Liver (tissue), 9 donors: ENCODE measurements around the gene TMEM44. TPM values are rescaled to one million over a fixed set of nuclear protein-coding genes. Genes with fewer than 3 reads are reported as not detected.

ENCODE experiments used
- DNase-seq: peaks from one replicate; pipeline ENCODE4 v3.0.0-alpha.2; 2017; ENCODE audit warnings: low spot score
- H3K27ac ChIP-seq, 2 donors: one replicate each; pipeline ENCODE4 v1.7.0; 2013; ENCODE audit warnings: inconsistent platforms in 2 of 2, low read length in 2 of 2, control low read depth in 1 of 2, low read depth in 1 of 2, mild to moderate bottlenecking in 1 of 2
- H3K27me3 ChIP-seq, 4 donors: one replicate each; pipeline versions ENCODE4 v1.6.1 to v1.7.0; 2013; ENCODE audit warnings: low read length in 3 of 4, inconsistent platforms in 1 of 4, mild to moderate bottlenecking in 1 of 4, moderate library complexity in 1 of 4; ENCODE audit not compliant: control insufficient read depth in 4 of 4, insufficient read depth in 4 of 4
- H3K36me3 ChIP-seq, 4 donors: one replicate each; pipeline versions ENCODE4 v1.6.1 to v1.7.0; 2013; ENCODE audit warnings: low read length in 3 of 4, mild to moderate bottlenecking in 3 of 4, low read depth in 1 of 4, moderate library complexity in 1 of 4; ENCODE audit not compliant: control insufficient read depth in 4 of 4, insufficient read depth in 3 of 4
- H3K4me1 ChIP-seq, 4 donors: one replicate each; pipeline versions ENCODE4 v1.6.1 to v1.7.0; 2013; ENCODE audit warnings: low read length in 3 of 4, mild to moderate bottlenecking in 3 of 4, moderate library complexity in 1 of 4; ENCODE audit not compliant: control insufficient read depth in 4 of 4, insufficient read depth in 4 of 4
- H3K4me3 ChIP-seq, 3 donors: one replicate each; pipeline versions ENCODE4 v1.6.1 to v1.7.0; 2013; ENCODE audit warnings: low read length in 3 of 3, control low read depth in 1 of 3, low read depth in 1 of 3, mild to moderate bottlenecking in 1 of 3
- H3K9ac ChIP-seq, 2 donors: one replicate each; pipeline ENCODE4 v1.7.0; 2013; ENCODE audit warnings: low read length in 2 of 2, mild to moderate bottlenecking in 2 of 2, moderate library complexity in 2 of 2, control low read depth in 1 of 2, low read depth in 1 of 2
- H3K9me3 ChIP-seq, 4 donors: one replicate each; pipeline versions ENCODE4 v1.6.1 to v1.7.0; 2013; ENCODE audit warnings: low read length in 3 of 4; ENCODE audit not compliant: control insufficient read depth in 4 of 4
- ATF3 ChIP-seq: IDR thresholded peaks from 2 replicates; pipeline ENCODE4 v1.6.1; 2016; ENCODE audit warnings: antibody characterized with exemption
- CTCF ChIP-seq: fragments of 150-350 bp; IDR thresholded peaks from 2 replicates; pipeline ENCODE4 v1.5.1; 2017; ENCODE audit warnings: improper control_type of control experiment, low read depth, low read length; ENCODE audit not compliant: missing input control
- EGR1 ChIP-seq, 2 donors: IDR thresholded peaks; 2 replicates each; pipeline ENCODE4 v1.6.1; 2016 to 2018; ENCODE audit warnings: antibody characterized with exemption in 2 of 2, low read depth in 2 of 2
- FOXA2 ChIP-seq: IDR thresholded peaks from 2 replicates; pipeline ENCODE4 v1.6.1; 2016; ENCODE audit warnings: antibody characterized with exemption
- GABPA ChIP-seq, 2 donors: IDR thresholded peaks in 1 of 2; conservative IDR thresholded peaks in 1 of 2; 2 replicates each; pipeline ENCODE4 v1.6.1; 2016; ENCODE audit warnings: antibody characterized with exemption in 2 of 2, mild to moderate bottlenecking in 1 of 2, moderate library complexity in 1 of 2
- HNF4A ChIP-seq, 2 donors: conservative IDR thresholded peaks; 2 replicates each; pipeline ENCODE4 v1.6.1; 2016; ENCODE audit warnings: antibody characterized with exemption in 2 of 2, mild to moderate bottlenecking in 2 of 2
- HNF4G ChIP-seq: IDR thresholded peaks from 2 replicates; pipeline ENCODE4 v1.6.1; 2016; ENCODE audit warnings: antibody characterized with exemption
- MAX ChIP-seq: IDR thresholded peaks from 2 replicates; pipeline ENCODE4 v1.6.1; 2016; ENCODE audit warnings: antibody characterized with exemption
- NR2F2 ChIP-seq: IDR thresholded peaks from 2 replicates; pipeline ENCODE4 v1.6.1; 2016; ENCODE audit warnings: antibody characterized with exemption
- RAD21 ChIP-seq, 2 donors: IDR thresholded peaks; 2 replicates each; pipeline ENCODE4 v1.6.1; 2016; ENCODE audit warnings: antibody characterized with exemption in 2 of 2, mild to moderate bottlenecking in 2 of 2
- REST ChIP-seq: IDR thresholded peaks from 2 replicates; pipeline ENCODE4 v1.6.1; 2016; ENCODE audit warnings: antibody characterized with exemption, mild to moderate bottlenecking
- RXRA ChIP-seq, 2 donors: IDR thresholded peaks; 2 replicates each; pipeline ENCODE4 v1.6.1; 2017 to 2018; ENCODE audit warnings: antibody characterized with exemption in 2 of 2, mild to moderate bottlenecking in 1 of 2
- TAF1 ChIP-seq: conservative IDR thresholded peaks from 2 replicates; pipeline ENCODE4 v1.6.1; 2016; ENCODE audit warnings: antibody characterized with exemption, mild to moderate bottlenecking
- YY1 ChIP-seq: IDR thresholded peaks from 2 replicates; pipeline ENCODE4 v1.6.1; 2016; ENCODE audit warnings: antibody characterized with exemption, mild to moderate bottlenecking
- ZBTB33 ChIP-seq: IDR thresholded peaks from 2 replicates; pipeline ENCODE4 v1.6.1; 2016; ENCODE audit warnings: antibody characterized with exemption
- WGBS: extraction: QIAGEN DNeasy Blood & Tissue Kit; methylation state at CpG from one replicate; pipeline ENCODE4 v1.1.7; 2013; 5-methylcytosine and 5-hydroxymethylcytosine counted together
- polyA plus RNA-seq, 2 donors: library from polyadenylated mRNA; stranded (reverse) in 1 of 2; unstranded in 1 of 2; fragments of 200-250 nt in 1 of 2; fragments of >200 nt in 1 of 2; fragmentation: Nextera tagmentation in 1 of 2; extraction: Ambion mirVana in 1 of 2; gene quantifications; one replicate each; pipeline versions ENCODE4 v1.2.1 to v1.2.3, GENCODE V29; 2013 to 2015
- total RNA-seq, 2 donors: library from RNA; depleted of rRNA; stranded (reverse); fragments of >200 nt; gene quantifications; one replicate each; pipeline ENCODE4 v1.2.3, GENCODE V29; 2014
- donor health status: healthy.
- donor health status: healthy.
- donor health status: healthy.
- donor health status: healthy.
- donor health status: healthy.

TMEM44 gene
- total and polyA plus RNA-seq, 4 donors, result 1.8 to 5.0 (median 3.2) TPM

- no peak overlapping the region for H3K9ac ChIP-seq
- WGBS, result 90% methylated on average over 7 of the region's 7 CpGs
- no peaks in the 10 kb centered on the region for H3K27me3 ChIP-seq
- TF ChIP-seq HNF4G (no peak), FOXA2 (no peak), EGR1 (IDR thresholded peaks at IDR 0.05; ENCODE audit: low read depth in 2 of 2) (no peak), NR2F2 (no peak)
- no peak overlapping the region for H3K4me3 ChIP-seq
- peaks cover 6 to 54% (median 27%) of the 10 kb centered on the region in 4 donors for H3K36me3 ChIP-seq
- H3K27ac ChIP-seq, result no peak overlapping the region
- H3K9me3 ChIP-seq, result no peaks in the 10 kb centered on the region
- H3K4me1 ChIP-seq, result no peaks in the 10 kb centered on the region
- no peak for DNase-seq
Observed at GRCh38 chr3:194659778-194660177, 26.6 kb upstream of the TMEM44 start.

GRCh38 chr3:194658477-194659242 lies 25.4 kb upstream of the TMEM44 start:
- no peak overlapping the region for H3K9ac ChIP-seq

GRCh38 chr3:194657439-194657838 lies 24.2 kb upstream of the TMEM44 start:
- DNase-seq, result no peak
- no peak overlapping the region for H3K9ac ChIP-seq
- no peaks in the 10 kb centered on the region for H3K27me3 ChIP-seq
- TF ChIP-seq HNF4A (conservative IDR thresholded peaks at IDR 0.05) (no peak), FOXA2 (no peak), MAX (no peak), NR2F2 (no peak), RXRA (IDR thresholded peaks at IDR 0.05) (no peak), EGR1 (IDR thresholded peaks at IDR 0.05; ENCODE audit: low read depth in 2 of 2) (no peak), YY1 (no peak), CTCF (no peak), GABPA (IDR thresholded peaks at IDR 0.05 in 1 of 2, conservative IDR thresholded peaks at IDR 0.05 in 1 of 2) (no peak), REST (no peak), ATF3 (no peak), ZBTB33 (no peak), TAF1 (no peak)
- H3K4me3 ChIP-seq, result no peak overlapping the region
- no peaks in the 10 kb centered on the region for H3K9me3 ChIP-seq
- no peak overlapping the region for H3K27ac ChIP-seq
- H3K4me1 ChIP-seq, result no peaks in the 10 kb centered on the region
- H3K36me3 ChIP-seq, result peaks cover 4 to 61% (median 40%) of the 10 kb centered on the region in 4 donors
- 77% methylated on average over 7 of the region's 7 CpGs for WGBS

More at GRCh38 chr3:194658477-194659242, 25.4 kb upstream of the TMEM44 start:
- DNase-seq, result no peak
- Histone ChIP-seq H3K9me3 (no peaks in the 10 kb centered on the region), H3K27ac (no peak overlapping the region), H3K4me1 (no peaks in the 10 kb centered on the region), H3K4me3 (no peak overlapping the region), H3K27me3 (no peaks in the 10 kb centered on the region), H3K36me3 (peaks cover 4 to 54% (median 30%) of the 10 kb centered on the region in 4 donors)
- peak; percentile 61 for TF ChIP-seq NR2F2
- TF ChIP-seq RAD21 (IDR thresholded peaks at IDR 0.05), result no peak
- 81% methylated on average over 5 of the region's 5 CpGs for WGBS
